LNCAP (cell line): ENCODE data around the gene IL10.

Experiments
- TF ChIP-seq, protein P1 (sequence below): fragments of 450-650 bp; IDR thresholded peaks from 2 replicates; pipeline ENCODE4 v1.5.1; 2017; ENCODE audit warnings: mild to moderate bottlenecking

Gene IL10

DNA sequence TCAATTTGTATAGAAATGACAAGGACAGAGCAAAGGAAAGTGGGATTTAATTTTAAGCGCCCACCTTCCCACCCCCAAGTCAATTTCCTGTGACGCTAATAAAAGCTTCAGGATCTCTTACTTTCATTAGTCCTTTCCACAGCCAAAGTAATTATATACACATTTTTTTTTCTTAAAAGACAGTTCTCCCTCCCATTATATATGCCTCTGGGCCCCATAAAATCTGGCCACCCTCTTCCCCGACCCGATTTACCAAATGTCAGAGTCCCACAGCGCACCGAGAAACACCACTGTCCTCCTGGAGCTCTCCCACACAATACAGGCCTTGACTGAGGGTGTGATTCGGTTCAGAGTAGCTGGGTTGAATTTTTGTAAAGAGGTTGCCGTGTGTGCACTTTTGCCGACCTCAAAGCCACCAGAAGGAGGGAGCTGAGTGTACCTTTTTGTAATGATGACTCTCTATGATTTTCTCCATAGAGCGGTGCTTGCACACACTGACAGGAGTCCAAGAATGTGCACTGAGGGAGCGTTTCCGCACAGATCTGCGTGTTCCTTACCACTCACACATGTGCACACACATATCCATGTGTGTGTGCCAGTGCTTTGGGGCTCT is 26.2 kb upstream of the IL10 start:
- TF ChIP-seq, protein P1, sequence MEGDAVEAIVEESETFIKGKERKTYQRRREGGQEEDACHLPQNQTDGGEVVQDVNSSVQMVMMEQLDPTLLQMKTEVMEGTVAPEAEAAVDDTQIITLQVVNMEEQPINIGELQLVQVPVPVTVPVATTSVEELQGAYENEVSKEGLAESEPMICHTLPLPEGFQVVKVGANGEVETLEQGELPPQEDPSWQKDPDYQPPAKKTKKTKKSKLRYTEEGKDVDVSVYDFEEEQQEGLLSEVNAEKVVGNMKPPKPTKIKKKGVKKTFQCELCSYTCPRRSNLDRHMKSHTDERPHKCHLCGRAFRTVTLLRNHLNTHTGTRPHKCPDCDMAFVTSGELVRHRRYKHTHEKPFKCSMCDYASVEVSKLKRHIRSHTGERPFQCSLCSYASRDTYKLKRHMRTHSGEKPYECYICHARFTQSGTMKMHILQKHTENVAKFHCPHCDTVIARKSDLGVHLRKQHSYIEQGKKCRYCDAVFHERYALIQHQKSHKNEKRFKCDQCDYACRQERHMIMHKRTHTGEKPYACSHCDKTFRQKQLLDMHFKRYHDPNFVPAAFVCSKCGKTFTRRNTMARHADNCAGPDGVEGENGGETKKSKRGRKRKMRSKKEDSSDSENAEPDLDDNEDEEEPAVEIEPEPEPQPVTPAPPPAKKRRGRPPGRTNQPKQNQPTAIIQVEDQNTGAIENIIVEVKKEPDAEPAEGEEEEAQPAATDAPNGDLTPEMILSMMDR: no peak

DNA sequence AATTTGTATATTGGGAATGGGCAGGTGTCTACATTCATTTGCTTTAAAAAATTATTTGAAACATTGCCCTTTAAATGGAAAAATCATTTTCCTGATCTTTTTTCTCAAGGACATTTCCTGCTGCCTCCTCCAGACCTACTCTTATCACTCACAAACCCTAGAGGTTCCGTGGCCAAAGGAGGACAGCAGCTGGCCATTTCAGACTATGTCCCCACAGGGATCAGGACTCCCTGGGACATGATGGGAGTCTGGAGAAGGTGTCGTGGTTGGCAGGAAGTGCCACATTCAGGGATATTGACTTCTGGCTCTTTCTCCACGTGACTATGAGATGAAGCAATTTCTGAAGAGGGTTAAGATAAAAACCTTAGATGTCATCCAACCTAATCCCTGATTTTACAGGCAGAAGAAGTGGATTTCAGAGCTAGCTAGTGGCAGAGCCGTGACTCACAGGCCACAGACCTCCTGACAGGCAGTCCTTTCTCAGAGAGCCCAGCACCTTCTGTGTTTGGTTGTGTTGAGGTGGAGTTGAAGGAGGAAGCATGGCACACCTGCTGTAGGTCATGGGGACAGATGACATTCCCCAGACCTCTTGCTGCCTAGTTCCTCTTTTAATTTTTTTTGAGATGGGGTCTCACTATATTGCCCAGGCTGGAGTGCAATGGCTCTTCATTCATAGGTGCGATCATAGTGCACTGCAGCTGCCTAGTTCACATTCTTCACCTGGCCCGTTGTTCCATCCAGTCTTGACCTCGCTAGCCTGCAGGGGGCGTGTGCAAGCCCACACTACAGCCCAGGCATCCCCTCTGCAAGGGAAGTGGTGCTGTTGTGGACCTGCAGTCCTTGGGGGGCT is 25.5 kb upstream of the IL10 start:
- TF ChIP-seq, protein P1: peak; percentile 57

DNA sequence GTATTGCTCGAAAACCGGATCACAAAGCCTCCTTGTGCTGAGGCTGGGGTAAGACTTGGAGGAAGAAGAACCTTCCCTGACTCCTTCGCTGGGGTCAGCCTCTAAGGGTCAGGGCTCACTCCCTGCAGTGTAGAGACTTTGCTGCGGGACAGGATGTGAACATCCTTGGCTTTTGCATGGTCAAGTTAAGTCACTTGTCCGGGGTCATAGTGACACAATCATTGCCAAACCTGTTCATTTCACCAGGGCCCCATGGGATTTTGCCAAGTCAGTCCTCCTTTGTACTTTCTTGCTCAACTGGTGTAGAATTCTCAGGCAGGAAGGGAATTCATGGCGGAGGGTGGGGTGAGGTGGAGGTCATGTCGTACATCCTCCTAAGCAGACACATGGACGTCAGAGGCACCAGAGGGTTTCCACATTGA is 24.7 kb upstream of the IL10 start:
- TF ChIP-seq, protein P1: no peak

DNA sequence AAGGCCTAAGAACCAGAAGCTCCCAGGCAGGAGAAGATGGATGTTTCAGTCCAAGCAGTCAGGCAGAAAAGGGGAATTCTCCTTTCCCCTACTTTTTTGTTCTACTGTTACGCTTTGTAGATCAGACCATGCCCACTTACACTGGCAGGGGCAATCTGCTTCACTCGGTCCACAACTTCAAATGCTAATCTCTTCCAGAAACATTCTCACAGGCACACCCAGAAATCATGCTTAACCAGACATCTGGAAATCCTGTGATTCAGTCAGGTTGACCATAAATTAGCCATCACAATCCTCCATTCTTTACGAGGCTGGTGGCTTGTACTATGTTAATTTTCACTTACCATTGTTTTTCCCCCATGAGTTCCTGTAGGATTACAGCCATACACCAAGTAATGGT is 23.8 kb upstream of the IL10 start:
- TF ChIP-seq, protein P1: no peak

- TF ChIP-seq, protein P1: no peak
These were observed 22.1 kb upstream of the IL10 start for GRCh38 chr1:206794294-206794908.

DNA sequence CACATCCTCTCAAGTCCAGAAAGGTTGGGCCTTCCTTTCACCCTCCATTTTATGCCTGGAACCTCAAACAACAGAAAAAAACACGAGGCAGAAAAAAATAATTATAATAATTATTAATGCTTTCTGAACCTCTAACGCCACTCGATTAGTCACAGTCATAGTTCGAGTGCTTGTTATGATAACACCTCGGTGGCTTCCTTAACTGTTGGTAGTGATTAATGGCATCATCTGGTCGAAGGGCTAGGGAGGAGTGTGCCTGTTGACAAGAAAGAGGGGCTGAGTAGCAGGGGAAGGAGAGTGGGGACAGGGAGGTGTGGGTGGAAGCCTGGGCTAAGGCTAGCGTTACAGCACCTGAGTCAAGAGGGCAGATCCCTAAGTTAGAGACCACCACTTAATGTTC is 21.3 kb upstream of the IL10 start:
- TF ChIP-seq, protein P1: no peak

- TF ChIP-seq, protein P1: no peak
These were observed 20.8 kb upstream of the IL10 start for GRCh38 chr1:206792939-206793607.
